ENCODE data around the gene IL23R.

IL23R gene

GRCh38 chr1:67299296-67299695, 133.0 kb downstream of the IL23R start:
- Histone ChIP-seq H3K27me3 (ENCODE audit: insufficient read depth, low read depth) (no peaks in the 10 kb centered on the region), H4K20me1 (ENCODE audit: insufficient read depth) (no peaks in the 10 kb centered on the region), H3K4me3 (IDR thresholded peaks at IDR 0.05; ENCODE audit: insufficient read depth, low read depth, low read length) (no peak overlapping the region), H3K9ac (no peak overlapping the region), H3K27ac (no peak overlapping the region), H2AFZ (ENCODE audit: low read depth) (no peak overlapping the region), H3K79me2 (ENCODE audit: insufficient read depth, low read depth) (no peaks in the 10 kb centered on the region), H3K4me1 (ENCODE audit: low read depth, poor library complexity, severe bottlenecking) (no peaks in the 10 kb centered on the region), H3K36me3 (ENCODE audit: insufficient read depth) (no peaks in the 10 kb centered on the region), H3K4me2 (no peak overlapping the region)
- TF ChIP-seq CTCF (conservative IDR thresholded peaks at IDR 0.05; ENCODE audit: low read depth, low read length) = no peak

GRCh38 chr1:67300561-67300960, 134.3 kb downstream of the IL23R start:
- H3K4me2 ChIP-seq = no peak overlapping the region
- H3K27ac ChIP-seq = no peak overlapping the region
- H3K4me1 ChIP-seq (ENCODE audit: low read depth, poor library complexity, severe bottlenecking) = no peaks in the 10 kb centered on the region
- no peak overlapping the region for H3K4me3 ChIP-seq (IDR thresholded peaks at IDR 0.05; ENCODE audit: insufficient read depth, low read depth, low read length)
- H3K36me3 ChIP-seq (ENCODE audit: insufficient read depth) = no peaks in the 10 kb centered on the region
- no peaks in the 10 kb centered on the region for H3K27me3 ChIP-seq (ENCODE audit: insufficient read depth, low read depth)
- H3K9ac ChIP-seq = no peak overlapping the region
- H3K79me2 ChIP-seq (ENCODE audit: insufficient read depth, low read depth) = no peaks in the 10 kb centered on the region
- no peak for TF ChIP-seq CTCF (conservative IDR thresholded peaks at IDR 0.05; ENCODE audit: low read depth, low read length)
- no peak overlapping the region for H2AFZ ChIP-seq (ENCODE audit: low read depth)
- H4K20me1 ChIP-seq (ENCODE audit: insufficient read depth) = no peaks in the 10 kb centered on the region

- no peak overlapping the region for H2AFZ ChIP-seq (ENCODE audit: low read depth)
- no peaks in the 10 kb centered on the region for H3K36me3 ChIP-seq (ENCODE audit: insufficient read depth)
- H3K4me1 ChIP-seq (ENCODE audit: low read depth, poor library complexity, severe bottlenecking) = no peaks in the 10 kb centered on the region
- no peak for TF ChIP-seq CTCF (conservative IDR thresholded peaks at IDR 0.05; ENCODE audit: low read depth, low read length)
- no peak overlapping the region for H3K4me3 ChIP-seq (IDR thresholded peaks at IDR 0.05; ENCODE audit: insufficient read depth, low read depth, low read length)
- no peak overlapping the region for H3K4me2 ChIP-seq
- H3K27me3 ChIP-seq (ENCODE audit: insufficient read depth, low read depth) = no peaks in the 10 kb centered on the region
- H3K27ac ChIP-seq = no peak overlapping the region
- no peaks in the 10 kb centered on the region for H3K79me2 ChIP-seq (ENCODE audit: insufficient read depth, low read depth)
- no peaks in the 10 kb centered on the region for H4K20me1 ChIP-seq (ENCODE audit: insufficient read depth)
- H3K9ac ChIP-seq = no peak overlapping the region
Observed at GRCh38 chr1:67304023-67304422, 137.8 kb downstream of the IL23R start.

- Histone ChIP-seq H3K27ac (no peak overlapping the region), H2AFZ (ENCODE audit: low read depth) (no peak overlapping the region), H3K79me2 (ENCODE audit: insufficient read depth, low read depth) (no peaks in the 10 kb centered on the region), H3K4me2 (no peak overlapping the region), H3K4me1 (ENCODE audit: low read depth, poor library complexity, severe bottlenecking) (no peaks in the 10 kb centered on the region), H3K27me3 (ENCODE audit: insufficient read depth, low read depth) (no peaks in the 10 kb centered on the region), H4K20me1 (ENCODE audit: insufficient read depth) (no peaks in the 10 kb centered on the region), H3K9ac (no peak overlapping the region), H3K36me3 (ENCODE audit: insufficient read depth) (no peaks in the 10 kb centered on the region), H3K4me3 (IDR thresholded peaks at IDR 0.05; ENCODE audit: insufficient read depth, low read depth, low read length) (no peak overlapping the region)
- TF ChIP-seq CTCF (conservative IDR thresholded peaks at IDR 0.05; ENCODE audit: low read depth, low read length) = no peak
Observed at GRCh38 chr1:67306547-67306946, 140.3 kb downstream of the IL23R start.

All from KMS-11 (cell line).